ENCODE data around the gene RASAL3.
"Not testable (repeated sequence)": the region's sequence is repeated elsewhere in the genome, so short reads cannot be mapped to it uniquely, and the experiment has no call there.

The RASAL3 gene

GRCh38 chr19:15464394-15465385 is at the start of gene RASAL3:
Gene RASAL3, minus strand, starts transcription at chr19:15464544. Its CDS starts 186 bp downstream, at chr19:15464358.
- no peak for DNase-seq (ENCODE audit: low read depth, low spot score)
- no peak within 1 kb of the TSS for H3K27ac ChIP-seq

- no peak overlapping the region for H3K27ac ChIP-seq
- DNase-seq (ENCODE audit: low read depth, low spot score), result no peak
Measured at GRCh38 chr19:15511671-15512424, 47.5 kb upstream of the RASAL3 start.

DNA sequence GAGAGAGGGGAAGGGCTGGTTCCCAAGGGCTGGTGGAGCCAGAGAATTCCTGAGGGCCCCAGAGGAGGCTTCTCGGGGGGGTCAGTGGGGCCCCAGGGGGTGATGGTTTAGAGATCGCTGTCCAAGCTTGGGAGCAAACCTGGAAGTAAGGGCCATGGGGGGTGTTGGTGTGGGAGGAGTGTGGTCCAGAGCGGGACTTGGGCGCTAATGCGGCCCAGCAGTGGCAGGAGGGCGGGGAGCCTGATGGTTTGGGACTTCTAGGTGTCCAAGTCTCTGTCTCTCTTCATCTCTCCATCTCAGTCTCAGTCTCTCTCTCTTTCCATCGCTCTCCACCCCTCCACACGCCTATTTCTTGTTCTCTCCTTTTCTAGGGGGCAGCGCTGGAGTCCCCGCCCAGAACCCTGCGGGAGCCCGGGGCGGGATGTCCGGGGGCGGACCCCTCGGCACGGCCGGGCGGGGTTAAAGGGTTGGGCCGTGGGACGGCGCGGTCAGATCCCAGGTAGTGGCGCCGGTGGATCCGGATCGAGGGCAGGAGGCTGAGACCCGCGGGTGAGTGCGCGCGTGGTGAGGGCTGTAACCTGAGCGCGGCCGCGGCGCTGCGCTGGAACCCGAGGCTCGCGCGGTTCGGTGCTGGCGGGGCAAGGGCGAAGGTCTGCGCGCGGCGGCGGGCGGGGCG is 43.8 kb upstream of the RASAL3 start, which contains the start of gene CYP4F22:
CYP4F22 (plus strand) TSS at position 491 of the 676 bp plus-strand sequence. CDS start 16,812 bp downstream, outside the sequence.
- H3K27ac ChIP-seq, result no peak within 1 kb of the TSS
- no peak for DNase-seq (ENCODE audit: low read depth, low spot score)

DNA sequence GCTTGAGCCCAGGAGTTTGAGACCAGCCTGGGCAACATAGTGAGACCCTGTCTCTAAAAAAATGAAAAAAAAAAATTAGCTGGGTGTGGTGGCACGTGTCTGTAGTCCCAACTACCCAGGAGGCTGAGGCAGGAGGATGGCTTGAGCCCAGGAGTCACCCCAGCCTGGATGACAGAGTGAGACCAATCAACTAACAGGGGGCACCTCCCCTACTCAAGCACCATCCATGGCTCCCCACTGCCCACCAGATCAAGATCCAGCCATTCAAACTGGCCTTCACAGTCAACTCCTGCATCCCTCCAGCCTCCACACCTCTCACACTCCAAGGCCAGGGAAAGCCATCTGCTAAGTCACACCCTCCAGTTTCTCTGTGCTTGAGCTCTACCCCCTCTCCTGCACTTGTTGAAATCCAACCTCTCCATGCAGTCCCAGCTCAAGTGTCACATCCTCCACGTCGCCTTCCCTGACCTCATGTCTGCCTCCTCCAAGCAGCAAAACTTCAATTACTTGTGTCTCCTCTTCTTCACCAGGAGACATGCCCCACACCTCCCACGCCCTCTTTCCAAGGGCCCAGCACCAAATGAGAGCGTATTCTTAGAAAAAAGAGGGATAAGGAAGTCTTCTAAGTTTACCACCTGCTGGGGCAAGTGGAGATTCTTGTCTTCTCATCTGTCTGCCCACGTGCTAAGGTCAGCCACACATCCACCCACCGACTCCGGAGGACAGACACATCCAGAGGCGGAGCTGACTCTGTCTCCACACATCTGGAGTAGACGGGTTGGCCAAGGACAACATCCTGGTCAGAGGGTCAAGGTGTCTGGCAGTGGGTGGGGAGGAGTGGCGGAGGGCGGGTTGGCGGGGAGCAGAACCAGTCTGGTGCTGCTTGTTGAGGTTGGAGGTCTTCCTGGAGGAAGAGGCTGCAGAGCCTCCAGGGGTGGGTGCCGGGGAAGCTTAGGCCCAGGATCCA is 43.0 kb upstream of the RASAL3 start:
- DNase-seq (ENCODE audit: low read depth, low spot score), result no peak
- H3K27ac ChIP-seq, result no peak overlapping the region

DNA sequence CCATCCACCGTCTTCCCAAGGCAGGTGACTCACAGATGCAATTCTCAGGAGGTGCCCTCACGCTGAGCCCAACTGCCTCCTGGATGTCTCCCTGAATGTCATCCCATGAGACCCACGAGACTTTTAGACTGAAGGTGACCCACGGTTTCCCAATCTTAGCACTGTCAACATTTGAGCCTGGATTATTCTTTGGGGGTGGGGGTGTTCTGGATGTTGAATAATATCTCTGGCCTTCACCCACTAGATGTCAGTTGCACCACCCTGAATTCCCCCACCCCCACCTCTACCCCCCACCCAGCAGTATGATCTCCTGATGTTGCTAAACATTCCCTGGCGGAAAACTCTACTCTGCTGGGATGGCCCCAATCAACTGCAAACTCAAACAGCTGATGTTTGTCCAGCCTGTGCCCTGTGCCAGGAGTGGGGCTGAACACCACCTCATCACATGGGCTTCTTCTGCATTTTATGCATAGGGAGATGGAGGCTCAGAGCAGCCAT is 41.8 kb upstream of the RASAL3 start:
- H3K27ac ChIP-seq, result no peak overlapping the region
- DNase-seq (ENCODE audit: low read depth, low spot score), result no peak

DNA sequence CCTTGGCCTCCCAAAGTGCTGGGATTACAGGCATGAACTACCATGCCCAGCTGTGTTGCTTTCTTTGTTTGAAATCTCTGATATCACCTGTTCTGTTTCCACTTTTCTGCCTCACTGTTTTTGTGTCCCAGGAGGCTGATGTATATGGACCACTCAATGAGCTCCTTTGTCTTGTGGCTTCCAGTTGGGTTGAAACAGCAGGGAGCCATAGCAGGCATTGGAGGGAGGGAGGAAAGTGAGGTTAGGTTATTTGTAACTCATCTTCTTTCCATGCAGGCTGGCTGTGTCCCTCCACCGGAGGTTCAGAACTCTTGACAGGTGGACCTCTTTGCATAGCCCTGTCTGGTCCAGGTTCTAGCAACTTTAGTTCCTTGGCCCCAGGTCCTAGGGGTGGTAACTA is 37.9 kb upstream of the RASAL3 start:
- no peak for DNase-seq (ENCODE audit: low read depth, low spot score)
- H3K27ac ChIP-seq, result no peak overlapping the region

- no peak overlapping the region for H3K27ac ChIP-seq
- no peak for DNase-seq (ENCODE audit: low read depth, low spot score)
Measured at GRCh38 chr19:15501596-15501995, 37.3 kb upstream of the RASAL3 start.

DNA sequence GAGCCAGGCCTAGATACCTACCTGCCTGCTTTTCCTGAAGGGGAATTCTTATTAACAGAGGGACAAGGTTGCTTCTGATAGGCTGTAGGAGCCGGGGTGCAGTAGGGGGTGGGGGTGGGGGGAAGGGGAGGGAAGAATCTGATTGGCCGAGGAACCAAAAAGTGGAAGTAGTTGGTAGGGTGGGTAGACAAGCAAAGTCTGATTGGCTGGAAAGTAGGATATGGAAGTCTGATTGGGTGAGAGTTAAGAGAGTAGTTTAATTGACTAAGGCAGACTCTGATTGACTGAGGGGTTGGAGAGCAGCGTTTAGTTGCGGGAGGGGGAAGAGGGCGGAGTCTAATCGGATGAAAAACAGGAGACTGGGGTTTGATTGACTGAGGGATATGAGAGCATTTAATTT is 34.6 kb upstream of the RASAL3 start:
- no peak for DNase-seq (ENCODE audit: low read depth, low spot score)
- H3K27ac ChIP-seq, result no peak overlapping the region

GRCh38 chr19:15498156-15498858 is 34.0 kb upstream of the RASAL3 start:
- DNase-seq (ENCODE audit: low read depth, low spot score), result no peak

DNA sequence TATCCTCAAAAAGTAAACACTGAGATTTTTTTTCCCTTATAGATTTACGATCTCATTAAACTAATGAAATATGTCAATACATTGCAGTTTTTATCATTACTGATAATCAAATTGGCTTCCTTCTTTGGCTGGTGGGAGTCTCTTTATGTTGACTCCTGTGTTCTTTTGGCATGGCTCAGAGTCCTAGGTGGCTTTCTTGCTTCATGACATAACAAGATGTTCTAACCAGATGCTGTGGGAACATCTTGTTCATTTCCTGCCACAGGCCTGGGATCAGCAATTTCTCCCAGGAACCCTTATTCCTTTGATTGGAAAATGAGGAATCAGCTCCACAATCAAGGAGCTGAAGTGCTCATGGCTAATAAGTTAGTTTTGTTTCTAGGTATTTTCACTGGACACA is 30.8 kb upstream of the RASAL3 start:
- DNase-seq (ENCODE audit: low read depth, low spot score), result no peak
- H3K27ac ChIP-seq, result no peak overlapping the region

More at GRCh38 chr19:15498156-15498858, 34.0 kb upstream of the RASAL3 start:
- no peak overlapping the region for H3K27ac ChIP-seq

DNA sequence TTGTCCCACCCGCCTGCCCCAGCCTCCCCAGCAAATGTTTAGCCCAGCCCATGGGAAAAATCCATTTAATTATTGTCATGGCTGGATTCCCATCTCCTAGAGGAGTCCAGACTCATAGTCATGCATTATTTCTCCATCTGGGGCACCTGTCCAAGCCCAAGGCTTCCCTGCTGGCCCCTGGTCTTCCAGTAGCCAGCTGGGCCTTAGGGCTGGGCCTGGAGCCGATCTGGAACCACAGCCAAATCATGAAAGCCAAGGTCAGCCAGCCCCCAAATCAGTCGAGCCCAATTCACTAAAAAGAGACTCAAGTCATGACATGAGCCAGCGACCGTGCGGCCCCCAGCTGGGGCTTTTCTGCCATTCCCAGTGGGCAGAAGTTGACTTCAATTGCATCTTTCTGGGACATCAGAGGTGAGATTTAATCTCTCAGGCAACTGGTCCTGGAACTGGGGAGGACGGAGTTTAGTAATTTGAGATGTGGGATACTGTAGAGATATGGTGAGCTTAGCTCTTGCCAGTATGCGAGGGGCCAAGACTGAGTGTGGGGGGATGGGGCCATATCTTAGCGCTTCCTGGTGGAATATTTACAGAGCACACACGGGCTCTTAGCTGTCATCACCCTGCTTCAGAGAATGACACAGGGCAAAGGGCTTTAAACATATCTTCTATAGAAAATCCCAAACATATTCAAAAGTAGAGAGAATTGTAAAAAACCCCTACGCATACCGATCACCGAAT is 24.3 kb upstream of the RASAL3 start:
- no peak overlapping the region for H3K27ac ChIP-seq
- DNase-seq (ENCODE audit: low read depth, low spot score), result no peak

- no peak for DNase-seq (ENCODE audit: low read depth, low spot score)
Measured at GRCh38 chr19:15487038-15487437, 22.7 kb upstream of the RASAL3 start.

DNA sequence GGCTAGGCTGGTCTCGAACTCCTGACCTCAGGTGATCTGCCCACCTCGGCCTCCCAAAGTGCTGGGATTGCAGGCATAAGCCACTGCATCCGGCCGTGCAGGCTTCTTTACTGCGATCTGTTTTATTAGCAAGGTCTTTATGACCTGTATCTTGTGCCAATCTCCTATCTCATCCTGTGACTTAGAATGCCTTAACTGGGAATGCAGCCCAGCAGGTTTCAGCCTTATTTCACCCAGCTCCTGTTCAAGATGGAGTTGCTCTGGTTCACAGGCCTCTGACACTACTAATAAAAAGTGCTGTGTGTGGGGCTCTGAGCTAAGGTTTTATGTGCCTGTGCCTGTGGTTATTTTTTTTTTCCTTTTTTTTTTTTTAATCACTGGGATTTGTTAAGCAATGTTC is 21.4 kb upstream of the RASAL3 start:
- H3K27ac ChIP-seq; DNase-seq (ENCODE audit: low read depth, low spot score): not testable (repeated sequence)

More at GRCh38 chr19:15487038-15487437, 22.7 kb upstream of the RASAL3 start:
- no peak overlapping the region for H3K27ac ChIP-seq

- not testable (repeated sequence) for DNase-seq (ENCODE audit: low read depth, low spot score); H3K27ac ChIP-seq
Measured at GRCh38 chr19:15480996-15481395, 16.7 kb upstream of the RASAL3 start.

- DNase-seq (ENCODE audit: low read depth, low spot score), result no peak
- no peak within 1 kb of the TSS for H3K27ac ChIP-seq
Measured at GRCh38 chr19:15479391-15480345, 15.3 kb upstream of the RASAL3 start, which contains the start of gene PGLYRP2. Gene PGLYRP2, minus strand, starts transcription at chr19:15479501. Its CDS starts 130 bp downstream, at chr19:15479371.

DNA sequence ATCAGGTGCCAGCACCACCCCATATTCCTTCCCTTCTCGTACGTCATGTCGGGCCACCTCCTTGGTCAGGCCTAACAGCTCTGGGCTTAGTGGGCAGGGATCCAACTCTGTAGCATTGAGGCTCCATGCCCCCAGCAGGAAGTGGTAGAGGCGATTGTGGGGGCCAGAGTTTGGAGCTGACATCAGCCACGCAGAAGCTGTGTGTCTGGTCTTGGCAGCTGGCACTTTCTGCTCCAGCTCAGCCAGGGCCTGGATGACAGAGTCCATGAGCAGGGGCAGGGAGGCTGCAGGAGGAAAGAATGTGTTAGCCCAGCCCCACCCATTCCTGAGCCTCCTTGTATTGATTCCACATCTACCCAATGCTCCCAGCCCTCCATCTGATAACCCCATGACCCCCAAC is 12.0 kb upstream of the RASAL3 start:
- no peak for DNase-seq (ENCODE audit: low read depth, low spot score)
- no peak overlapping the region for H3K27ac ChIP-seq

DNA sequence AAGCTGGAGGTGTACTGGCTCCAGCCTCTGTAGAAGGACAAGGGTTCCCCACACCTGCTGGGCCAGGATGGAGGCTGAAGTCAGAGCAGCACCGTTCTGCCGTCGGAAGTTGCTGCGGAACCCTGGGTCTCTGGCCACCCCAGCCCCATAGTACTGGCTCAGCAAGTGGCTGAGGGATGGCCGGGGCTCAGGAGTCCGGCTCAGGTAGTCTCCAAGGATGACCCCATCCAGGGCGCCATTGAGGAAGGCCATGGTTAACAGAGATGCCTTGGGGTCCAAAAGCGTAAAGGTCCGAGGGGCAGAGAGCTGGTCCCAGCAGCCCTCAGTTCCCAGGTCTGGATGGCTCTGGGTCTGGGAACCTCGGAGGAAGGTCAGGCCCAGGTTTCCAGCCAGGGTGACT is 11.3 kb upstream of the RASAL3 start:
- no peak overlapping the region for H3K27ac ChIP-seq
- no peak for DNase-seq (ENCODE audit: low read depth, low spot score)

Data from epithelial cell of prostate (primary cell).